GM18868 (cell line): ENCODE measurements around the gene UVSSA.
"Not testable (repeated sequence)": the region's sequence is repeated elsewhere in the genome, so short reads cannot be mapped to it uniquely, and the experiment has no call there.

Source experiments
- ATAC-seq: cut with Tn5 transposase; IDR thresholded peaks from one replicate; pipeline ENCODE4 v1.9.1; 2021; ENCODE audit warnings: mild to moderate bottlenecking, moderate library complexity; ENCODE audit not compliant: unreplicated experiment

Gene UVSSA

GRCh38 chr4:1315836-1316536 is 31.0 kb upstream of the UVSSA start:
- ATAC-seq = no peak

- no peak for ATAC-seq
These were observed 30.4 kb upstream of the UVSSA start for GRCh38 chr4:1316537-1317168.

- ATAC-seq = no peak
These were observed 29.6 kb upstream of the UVSSA start for GRCh38 chr4:1317177-1318045.

GRCh38 chr4:1318046-1318375 is 29.0 kb upstream of the UVSSA start:
- no peak for ATAC-seq

GRCh38 chr4:1318488-1319213 is 28.4 kb upstream of the UVSSA start:
- ATAC-seq = no peak

- no peak for ATAC-seq
These were observed 25.5 kb upstream of the UVSSA start for GRCh38 chr4:1321486-1321885.

- ATAC-seq = no peak
These were observed 24.9 kb upstream of the UVSSA start for GRCh38 chr4:1321946-1322650.

GRCh38 chr4:1323280-1323634 is 23.8 kb upstream of the UVSSA start:
- no peak for ATAC-seq

GRCh38 chr4:1323635-1324442 is 23.2 kb upstream of the UVSSA start:
- no peak for ATAC-seq

- ATAC-seq = not testable (repeated sequence)
These were observed 22.4 kb upstream of the UVSSA start for GRCh38 chr4:1324443-1325175.

GRCh38 chr4:1325176-1325480 is 21.9 kb upstream of the UVSSA start:
- no peak for ATAC-seq

- no peak for ATAC-seq
These were observed 21.1 kb upstream of the UVSSA start for GRCh38 chr4:1325681-1326635.

- no peak for ATAC-seq
These were observed 20.1 kb upstream of the UVSSA start for GRCh38 chr4:1326751-1327525.

GRCh38 chr4:1327526-1328266 is 19.3 kb upstream of the UVSSA start:
- no peak for ATAC-seq

- no peak for ATAC-seq
These were observed 18.5 kb upstream of the UVSSA start for GRCh38 chr4:1328267-1329155.
